Measurements from ENCODE around the gene ASCC1. TPM values are rescaled to one million over a fixed set of nuclear protein-coding genes. Genes with fewer than 3 reads are reported as not detected.

ASCC1 gene
- total and polyA plus RNA-seq, 2 of the 13 experiments (the other 11 are each of a cell fraction or from before 2014, with no cell fraction given), result 21.6 to 30.1 TPM

GRCh38 chr10:72098301-72098835 is 117.7 kb downstream of the ASCC1 start (continued):
- TF ChIP-seq ZNF10 (CRISPR knock-in tag; IDR thresholded peaks at IDR 0.05; ENCODE audit: borderline replicate concordance, low read depth) (no peak), HNF4A (CRISPR knock-in tag; IDR thresholded peaks at IDR 0.05) (peak; percentile 94), U2AF2 (IDR thresholded peaks at IDR 0.05; ENCODE audit: low read depth, low read length) (no peak), CBFB (CRISPR knock-in tag; IDR thresholded peaks at IDR 0.05) (peak; percentile 83; the same call in 1 of the 2 replicates), KDM1A (CRISPR knock-in tag; IDR thresholded peaks at IDR 0.05) (no peak; the same call in 1 of the 2 replicates), AHR (CRISPR knock-in tag; IDR thresholded peaks at IDR 0.05) (no peak), ZNF567 (CRISPR knock-in tag; IDR thresholded peaks at IDR 0.05; ENCODE audit: borderline replicate concordance) (no peak), PLSCR1 (CRISPR knock-in tag; IDR thresholded peaks at IDR 0.05; ENCODE audit: borderline replicate concordance) (no peak), HIVEP1 (CRISPR knock-in tag; IDR thresholded peaks at IDR 0.05) (no peak), MTF1 (CRISPR knock-in tag; IDR thresholded peaks at IDR 0.05) (no peak), ZNF878 (CRISPR knock-in tag; IDR thresholded peaks at IDR 0.05) (peak; percentile 64; the same call in 1 of the 2 replicates), DNMT1 (CRISPR knock-in tag; IDR thresholded peaks at IDR 0.05) (no peak), TOPORS (CRISPR knock-in tag; IDR thresholded peaks at IDR 0.05) (no peak), ZNF652 (CRISPR knock-in tag; IDR thresholded peaks at IDR 0.05; ENCODE audit: borderline replicate concordance, low read depth) (peak; percentile 62; the same call in 1 of the 2 replicates), ZBTB7A (CRISPR knock-in tag; IDR thresholded peaks at IDR 0.05) (no peak; the same call in 1 of the 2 replicates), ZNF879 (CRISPR knock-in tag; IDR thresholded peaks at IDR 0.05) (no peak), ZBED4 (CRISPR knock-in tag; IDR thresholded peaks at IDR 0.05; ENCODE audit: borderline replicate concordance) (no peak), TFE3 (CRISPR knock-in tag; IDR thresholded peaks at IDR 0.05) (peak; percentile 75), CREB1 (IDR thresholded peaks at IDR 0.05) (no peak), CREB1 (CRISPR knock-in tag; IDR thresholded peaks at IDR 0.05) (peak; percentile 83), E2F5 (CRISPR knock-in tag; conservative IDR thresholded peaks at IDR 0.05) (no peak), SMAD9 (CRISPR knock-in tag; IDR thresholded peaks at IDR 0.05) (no peak), BHLHE40 (IDR thresholded peaks at IDR 0.05; ENCODE audit: low read length) (no peak), MIER3 (CRISPR knock-in tag; IDR thresholded peaks at IDR 0.05; ENCODE audit: borderline replicate concordance) (no peak), ZNF619 (CRISPR knock-in tag; IDR thresholded peaks at IDR 0.05) (no peak)

Data from HepG2 (cell line).